H1 (cell line): ENCODE results near the gene SENP2. TPM values are rescaled to one million over a fixed set of nuclear protein-coding genes. Genes with fewer than 3 reads are reported as not detected.

Source experiments
- CTCF ChIA-PET: fragments of 300-600 bp; sonication (Branson Sonifier 250); formaldehyde crosslinking; loops from one replicate; lab custom pipeline; 2021; ENCODE audit not compliant: partially characterized antibody; lab: Charles Lee
- POLR2A ChIA-PET: fragments of 300-600 bp; sonication (Branson Sonifier 250); formaldehyde crosslinking; loops from one replicate; lab custom pipeline; 2021; ENCODE audit warnings: inconsistent platforms; ENCODE audit not compliant: partially characterized antibody; lab: Charles Lee
- DNase-seq, 2 experiments: peaks; one replicate each; pipeline versions ENCODE4 v3.0.0 to v3.0.0-alpha.2; 2010 to 2022; ENCODE audit warnings: low spot score in 2 of 2, low read depth in 1 of 2, mixed read lengths in 1 of 2
- FAIRE-seq: peaks from 2 replicates; lab custom pipeline; 2011; peaks lifted over from hg19 to GRCh38; lab: Jason Lieb, UNC
- H2AFZ ChIP-seq: 2 replicates; pipeline ENCODE4 v1.8.1; 2012; ENCODE audit warnings: low read length, inconsistent platforms
- H2AK5ac ChIP-seq: 2 replicates; pipeline ENCODE4 v1.6.1; 2013; ENCODE audit warnings: low read depth, low read length
- H2BK120ac ChIP-seq: replicated peaks from 2 replicates; pipeline ENCODE3; 2013; ENCODE audit warnings: low read depth, low read length, inconsistent platforms
- H2BK12ac ChIP-seq: 2 replicates; pipeline ENCODE4 v1.6.1; 2013; ENCODE audit warnings: low read depth, low read length
- H2BK15ac ChIP-seq: 2 replicates; pipeline ENCODE4 v1.6.1; 2013; ENCODE audit warnings: low read length
- H2BK20ac ChIP-seq: 2 replicates; pipeline ENCODE4 v1.6.1; 2013; ENCODE audit warnings: low read length
- H2BK5ac ChIP-seq: 2 replicates; pipeline ENCODE4 v1.6.1; 2013; ENCODE audit warnings: low read depth, low read length
- H3K14ac ChIP-seq: 2 replicates; pipeline ENCODE4 v1.6.1; 2013; ENCODE audit warnings: inconsistent platforms; ENCODE audit not compliant: insufficient read length
- H3K18ac ChIP-seq: 2 replicates; pipeline ENCODE4 v1.6.1; 2013; ENCODE audit warnings: low read length; ENCODE audit errors: extremely low read depth
- H3K23ac ChIP-seq: 2 replicates; pipeline ENCODE4 v1.6.1; 2013; ENCODE audit warnings: inconsistent platforms; ENCODE audit not compliant: insufficient read length
- H3K23me2 ChIP-seq: 2 replicates; pipeline ENCODE4 v1.6.1; 2013; ENCODE audit warnings: low read depth, low read length
- H3K27ac ChIP-seq: 2 replicates; pipeline ENCODE4 v1.6.1; 2011; ENCODE audit warnings: low read depth, low read length, inconsistent platforms
- H3K27me3 ChIP-seq, 4 experiments: replicated peaks in 1 of 4; 1 replicate in 1 of 4; 2 replicates in 3 of 4; pipeline versions ENCODE4 v1.6.1 to v1.8.1; 2011 to 2013; ENCODE audit warnings: low read length in 3 of 4, mild to moderate bottlenecking in 3 of 4, inconsistent platforms in 2 of 4, mixed read lengths in 2 of 4, moderate library complexity in 1 of 4; ENCODE audit not compliant: control insufficient read depth in 3 of 4, insufficient read depth in 3 of 4; ENCODE audit errors: extremely low read depth in 1 of 4
- H3K36me3 ChIP-seq, 4 experiments: 2 replicates each; pipeline versions ENCODE4 v1.6.1 to v1.8.1; 2011 to 2013; ENCODE audit warnings: mild to moderate bottlenecking in 4 of 4, low read length in 3 of 4, moderate library complexity in 2 of 4, control low read depth in 1 of 4, inconsistent platforms in 1 of 4; ENCODE audit not compliant: insufficient read depth in 4 of 4, control insufficient read depth in 2 of 4
- H3K4ac ChIP-seq: replicated peaks from 2 replicates; pipeline ENCODE3; 2013; ENCODE audit warnings: low read length, low read depth, mixed read lengths, inconsistent platforms; ENCODE audit not compliant: insufficient read length
- H3K4me1 ChIP-seq, 4 experiments: replicated peaks in 1 of 4; 1 replicate in 1 of 4; 2 replicates in 3 of 4; pipeline versions ENCODE4 v1.6.1 to v1.8.1; 2011 to 2013; ENCODE audit warnings: low read length in 3 of 4, inconsistent platforms in 2 of 4, mixed read lengths in 1 of 4; ENCODE audit not compliant: insufficient read depth in 4 of 4, control insufficient read depth in 3 of 4
- H3K4me2 ChIP-seq, 2 experiments: 2 replicates each; pipeline versions ENCODE4 v1.6.1 to v1.8.1; 2011 to 2013; ENCODE audit warnings: low read depth in 2 of 2, low read length in 2 of 2, control low read depth in 1 of 2, inconsistent platforms in 1 of 2, mild to moderate bottlenecking in 1 of 2; ENCODE audit not compliant: insufficient read depth in 1 of 2
- H3K4me3 ChIP-seq, 4 experiments: fragments of 200-600, 300-600 bp in 1 of 4; sonication (generic), shearing (Covaris generic), sonication (Bioruptor Twin) in 1 of 4; 2 replicates each; pipeline versions ENCODE4 v1.5.1 to v1.8.1; 2011 to 2016; ENCODE audit warnings: low read length in 4 of 4, low read depth in 3 of 4, control low read depth in 2 of 4, inconsistent platforms in 2 of 4, mild to moderate bottlenecking in 2 of 4, mixed read lengths in 1 of 4, moderate library complexity in 1 of 4; ENCODE audit not compliant: insufficient read depth in 2 of 4; ENCODE audit errors: extremely low read depth in 1 of 4
- H3K56ac ChIP-seq: replicated peaks from 2 replicates; pipeline ENCODE3; 2013; ENCODE audit warnings: low read depth, mild to moderate bottlenecking, mixed read lengths, low read length, inconsistent platforms; ENCODE audit not compliant: insufficient read length
- H3K79me1 ChIP-seq: 2 replicates; pipeline ENCODE4 v1.6.1; 2013; ENCODE audit warnings: low read depth, low read length, control low read depth
- H3K79me2 ChIP-seq, 2 experiments: 2 replicates each; pipeline versions ENCODE4 v1.6.1 to v1.8.1; 2012 to 2013; ENCODE audit warnings: low read length in 2 of 2, mild to moderate bottlenecking in 2 of 2, inconsistent platforms in 1 of 2; ENCODE audit not compliant: insufficient read depth in 2 of 2, control insufficient read depth in 1 of 2
- H3K9ac ChIP-seq, 4 experiments: replicated peaks in 1 of 4; 1 replicate in 1 of 4; 2 replicates in 3 of 4; pipeline versions ENCODE4 v1.6.1 to v1.8.1; 2011 to 2013; ENCODE audit warnings: low read depth in 3 of 4, low read length in 3 of 4, control low read depth in 2 of 4, mild to moderate bottlenecking in 2 of 4, moderate library complexity in 2 of 4, inconsistent platforms in 1 of 4; ENCODE audit errors: extremely low read depth in 1 of 4
- H3K9me3 ChIP-seq, 2 experiments: 2 replicates each; pipeline versions ENCODE4 v1.6.1 to v1.8.1; 2012 to 2013; ENCODE audit warnings: mild to moderate bottlenecking in 2 of 2, moderate library complexity in 2 of 2, control low read depth in 1 of 2, inconsistent platforms in 1 of 2, low read depth in 1 of 2, low read length in 1 of 2, mixed read lengths in 1 of 2; ENCODE audit not compliant: insufficient read depth in 2 of 2
- H4K20me1 ChIP-seq, 2 experiments: replicated peaks in 1 of 2; 2 replicates each; pipeline versions ENCODE3 to v1.8.1; 2011 to 2013; ENCODE audit warnings: inconsistent platforms in 2 of 2, low read length in 2 of 2, mild to moderate bottlenecking in 1 of 2; ENCODE audit not compliant: insufficient read depth in 2 of 2, control insufficient read depth in 1 of 2
- H4K5ac ChIP-seq: 2 replicates; pipeline ENCODE4 v1.6.1; 2013; ENCODE audit warnings: low read length, low read depth, mixed read lengths, inconsistent platforms; ENCODE audit not compliant: insufficient read length
- H4K8ac ChIP-seq: 2 replicates; pipeline ENCODE4 v1.8.0; 2013; ENCODE audit warnings: mild to moderate bottlenecking, moderate library complexity, low read length, inconsistent platforms; ENCODE audit not compliant: insufficient read depth; ENCODE audit errors: extremely low read depth
- H4K91ac ChIP-seq: replicated peaks from 2 replicates; pipeline ENCODE3; 2013; ENCODE audit warnings: low read length, mixed read lengths, inconsistent platforms; ENCODE audit not compliant: insufficient read length
- CHD1 ChIP-seq: IDR thresholded peaks from 2 replicates; pipeline ENCODE4 v1.6.1; 2012; ENCODE audit warnings: low read depth, low read length, improper control_type of control experiment
- CREB1 ChIP-seq: IDR thresholded peaks from 2 replicates; pipeline ENCODE4 v1.6.1; 2012; ENCODE audit warnings: inconsistent platforms
- EZH2 ChIP-seq: fragments of 200-600 bp; sonication (generic); IDR thresholded peaks from 2 replicates; pipeline ENCODE4 v1.7.1; 2012; ENCODE audit warnings: low read depth, mild to moderate bottlenecking, moderate library complexity, low read length, inconsistent platforms; ENCODE audit not compliant: severe bottlenecking
- SIN3A ChIP-seq, 2 experiments: IDR thresholded peaks in 1 of 2; conservative IDR thresholded peaks in 1 of 2; 2 replicates each; pipeline ENCODE4 v1.6.1; 2011 to 2012; ENCODE audit warnings: low read length in 2 of 2, improper control_type of control experiment in 1 of 2, low read depth in 1 of 2, mild to moderate bottlenecking in 1 of 2
- SP1 ChIP-seq: IDR thresholded peaks from 2 replicates; pipeline ENCODE4 v1.6.1; 2011; ENCODE audit warnings: low read depth, low read length
- TBP ChIP-seq: IDR thresholded peaks from 2 replicates; pipeline ENCODE4 v1.6.1; 2011; ENCODE audit warnings: low read depth, low read length, improper control_type of control experiment
- WGBS, 2 experiments: shearing (Covaris generic) in 1 of 2; methylation state at CpG; one replicate each; pipeline versions ENCODE4 v1.1.6 to v1.1.7; 2013 to 2015; ENCODE audit warnings: low lambda C conversion rate in 2 of 2, mixed read lengths in 2 of 2, inconsistent platforms in 1 of 2, low coverage in 1 of 2, missing lambda C conversion rate in 1 of 2; ENCODE audit not compliant: insufficient replicate concordance in 2 of 2, insufficient coverage in 1 of 2, insufficient read length in 1 of 2; ENCODE audit errors: extremely low coverage in 1 of 2, missing lambda C conversion rate in 1 of 2; 5-methylcytosine and 5-hydroxymethylcytosine counted together
- polyA plus RNA-seq, 7 experiments: library from polyadenylated mRNA; depleted of rRNA in 3 of 7; stranded (reverse) in 5 of 7; unstranded in 2 of 7; fragments of >200 nt in 5 of 7; fragments of 200-250 nt in 2 of 7; gene quantifications; 1 replicate in 5 of 7; 2 replicates in 1 of 7; 4 replicates in 1 of 7; pipeline versions ENCODE4 v1.2.1 to v1.2.3, GENCODE V29; 2011 to 2013; ENCODE audit warnings: missing spikeins in 2 of 7, mixed read lengths in 2 of 7
- total RNA-seq: library from RNA; stranded (reverse); fragmentation: NEBNext Ultra II Directional; extraction: Animal tissue kit (Norgen Biotek cat#: 25700); gene quantifications from 2 replicates; pipeline ENCODE4 v1.2.1, GENCODE V29; 2021
- TF ChIP-seq, protein P1 (sequence below): IDR thresholded peaks from 2 replicates; pipeline ENCODE4 v1.6.1; 2012; ENCODE audit warnings: inconsistent platforms

SENP2 gene
- total and polyA plus RNA-seq, 2 of the 8 experiments (the other 6 are each of a cell fraction or from before 2014, with no cell fraction given) = 25.2 to 69.3 TPM

DNA sequence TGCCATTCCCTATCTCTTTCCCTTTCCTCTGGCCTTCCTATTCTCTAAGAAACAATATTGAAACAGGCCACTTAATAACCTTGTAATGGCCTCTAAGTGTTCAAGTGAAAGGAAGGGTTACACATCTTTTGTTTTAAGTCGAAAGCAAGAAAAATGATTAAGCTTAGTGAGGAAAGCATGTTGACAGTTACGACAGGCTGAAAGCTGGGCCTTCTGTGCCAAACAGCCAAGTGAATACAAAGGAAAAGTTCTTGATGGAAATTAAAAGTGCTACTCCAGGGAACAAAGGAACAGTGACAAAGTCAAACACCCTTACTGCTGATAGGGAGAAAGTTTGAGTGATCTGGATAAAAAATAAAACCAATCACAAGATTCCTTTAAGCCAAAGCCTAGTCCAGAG lies 54.2 kb downstream of the SENP2 start:
- Histone ChIP-seq H3K23ac (no peak overlapping the region), H4K91ac (no peak overlapping the region), H2AFZ (no peak overlapping the region), H3K27me3 (no peaks in the 10 kb centered on the region), H3K27ac (no peak overlapping the region), H4K20me1 (peaks cover 1 to 3% of the 10 kb centered on the region in 2 experiments), H3K14ac (no peak overlapping the region), H2BK15ac (no peak overlapping the region), H3K79me2 (no peaks in the 10 kb centered on the region), H3K79me1 (no peaks in the 10 kb centered on the region), H3K56ac (no peak overlapping the region), H3K9me3 (no peaks in the 10 kb centered on the region), H3K4me3 (no peak overlapping the region), H2BK5ac (no peak overlapping the region), H2BK12ac (no peak overlapping the region), H3K4ac (no peak overlapping the region), H3K23me2 (no peaks in the 10 kb centered on the region), H3K18ac (no peak overlapping the region), H3K4me2 (no peak overlapping the region), H4K5ac (no peak overlapping the region), H3K4me1 (peaks cover 0 to under 1% (median 0%) of the 10 kb centered on the region in 4 experiments; a peak in 1 of 7 replicates)
- CTCF ChIA-PET = interaction anchor here (3.0 kb wide), 1 partner anchor 20 kb away, joined by 8 read pairs; no protein-coding TSS in a partner anchor
- DNase-seq (no peak), FAIRE-seq (no peak)
- 91% methylated on average over 2 of the region's 2 CpGs; no CpG with 5 or more reads in 1 of the 2 experiments for WGBS, 2 experiments
- POLR2A ChIA-PET = interaction anchor here (1.2 to 1.3 kb wide), 2 partner anchors 9 to 12 kb away, joined by 4 to 7 read pairs; no protein-coding TSS in a partner anchor
- TF ChIP-seq, protein P1, sequence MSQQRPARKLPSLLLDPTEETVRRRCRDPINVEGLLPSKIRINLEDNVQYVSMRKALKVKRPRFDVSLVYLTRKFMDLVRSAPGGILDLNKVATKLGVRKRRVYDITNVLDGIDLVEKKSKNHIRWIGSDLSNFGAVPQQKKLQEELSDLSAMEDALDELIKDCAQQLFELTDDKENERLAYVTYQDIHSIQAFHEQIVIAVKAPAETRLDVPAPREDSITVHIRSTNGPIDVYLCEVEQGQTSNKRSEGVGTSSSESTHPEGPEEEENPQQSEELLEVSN = no peak
- TF ChIP-seq CREB1 (no peak), SP1 (no peak), EZH2 (no peak), TBP (no peak), SIN3A (conservative IDR thresholded peaks at IDR 0.05 in 1 of 2, IDR thresholded peaks at IDR 0.05 in 1 of 2; ENCODE audit: low read depth in 1 of 2, low read length in 2 of 2) (no peak), CHD1 (no peak)
- TF ChIP-seq, all 59 proteins: peak for 0
- no peak overlapping the region for H3K9ac ChIP-seq
- no peak overlapping the region for H2BK20ac ChIP-seq
- H2BK120ac ChIP-seq = no peak overlapping the region
- peaks cover 0 to 18% (median 6%) of the 10 kb centered on the region in 4 experiments; a peak in 7 of 8 replicates for H3K36me3 ChIP-seq
- no peak overlapping the region for H4K8ac ChIP-seq
- H2AK5ac ChIP-seq = no peak overlapping the region
